ENCODE results near the gene CNOT2.

The CNOT2 gene

DNA sequence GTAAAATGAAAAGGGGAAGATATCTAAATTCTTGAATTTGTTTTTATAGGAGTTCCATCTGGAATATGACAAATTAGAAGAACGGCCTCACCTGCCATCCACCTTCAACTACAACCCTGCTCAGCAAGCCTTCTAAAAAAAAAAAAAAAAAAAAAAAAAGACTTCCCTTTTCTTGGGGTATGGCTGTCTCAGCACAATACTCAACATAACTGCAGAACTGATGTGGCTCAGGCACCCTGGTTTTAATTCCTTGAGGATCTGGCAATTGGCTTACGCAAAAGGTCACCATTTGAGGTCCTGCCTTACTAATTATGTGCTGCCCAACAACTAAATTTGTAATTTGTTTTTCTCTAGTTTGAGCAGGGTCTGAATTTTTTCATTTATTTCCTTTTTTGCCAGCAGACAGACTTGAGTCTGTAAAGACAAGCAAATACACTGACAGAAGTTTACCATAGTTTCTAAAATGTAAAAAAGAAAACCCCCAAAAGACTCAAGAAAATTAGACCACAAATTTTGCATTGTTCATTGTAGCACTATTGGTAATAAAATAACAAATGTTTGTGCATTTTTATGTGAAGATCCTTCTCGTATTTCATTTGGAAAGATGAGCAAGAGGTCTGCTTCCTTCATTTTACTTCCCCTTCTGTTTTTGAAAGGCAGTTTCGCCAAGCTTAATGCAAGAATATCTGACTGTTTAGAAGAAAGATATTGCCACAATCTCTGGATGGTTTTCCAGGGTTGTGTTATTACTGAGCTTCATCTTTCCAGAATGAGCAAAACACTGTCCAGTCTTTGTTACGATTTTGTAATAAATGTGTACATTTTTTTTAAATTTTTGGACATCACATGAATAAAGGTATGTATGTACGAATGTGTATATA lies 110.8 kb downstream of the CNOT2 start:
- no peak for TF ChIP-seq GATA1 (IDR thresholded peaks at IDR 0.05; ENCODE audit: low read depth, low read length)
- TF ChIP-seq POLR2A (IDR thresholded peaks at IDR 0.05; ENCODE audit: low read length): no peak
- DNase-seq: no peak

- TF ChIP-seq GATA1 (IDR thresholded peaks at IDR 0.05; ENCODE audit: low read depth, low read length): no peak
- TF ChIP-seq POLR2A (IDR thresholded peaks at IDR 0.05; ENCODE audit: low read length): no peak
- no peak for DNase-seq
Measured at GRCh38 chr12:70354787-70355186, 111.6 kb downstream of the CNOT2 start.

- no peak for TF ChIP-seq GATA1 (IDR thresholded peaks at IDR 0.05; ENCODE audit: low read depth, low read length)
- TF ChIP-seq POLR2A (IDR thresholded peaks at IDR 0.05; ENCODE audit: low read length): no peak
- no peak for DNase-seq
Measured at GRCh38 chr12:70355972-70356371, 112.7 kb downstream of the CNOT2 start.

- TF ChIP-seq GATA1 (IDR thresholded peaks at IDR 0.05; ENCODE audit: low read depth, low read length) (no peak), POLR2A (IDR thresholded peaks at IDR 0.05; ENCODE audit: low read length) (no peak)
- DNase-seq: no peak
Measured at GRCh38 chr12:70359458-70360197, 116.4 kb downstream of the CNOT2 start.

DNA sequence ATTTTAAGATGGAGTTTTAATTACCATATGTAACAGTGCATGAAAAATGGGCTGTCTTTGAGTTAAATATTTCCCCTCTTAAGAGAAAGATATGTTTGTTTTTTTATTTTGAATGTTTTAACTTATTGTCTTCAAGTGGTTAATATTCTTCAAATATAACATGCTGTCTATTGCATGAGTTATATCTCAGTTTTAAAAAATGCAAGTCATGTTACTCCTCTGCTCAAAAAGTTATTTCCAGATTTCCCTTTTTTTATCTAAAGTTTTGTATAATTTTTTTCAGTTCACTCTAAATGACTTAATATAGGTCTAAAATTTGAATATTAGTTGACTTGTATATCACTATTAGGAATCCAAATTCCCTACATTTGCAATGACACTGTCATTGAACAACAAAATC lies 117.0 kb downstream of the CNOT2 start:
- TF ChIP-seq GATA1 (IDR thresholded peaks at IDR 0.05; ENCODE audit: low read depth, low read length) (no peak), POLR2A (IDR thresholded peaks at IDR 0.05; ENCODE audit: low read length) (no peak)
- DNase-seq: no peak

DNA sequence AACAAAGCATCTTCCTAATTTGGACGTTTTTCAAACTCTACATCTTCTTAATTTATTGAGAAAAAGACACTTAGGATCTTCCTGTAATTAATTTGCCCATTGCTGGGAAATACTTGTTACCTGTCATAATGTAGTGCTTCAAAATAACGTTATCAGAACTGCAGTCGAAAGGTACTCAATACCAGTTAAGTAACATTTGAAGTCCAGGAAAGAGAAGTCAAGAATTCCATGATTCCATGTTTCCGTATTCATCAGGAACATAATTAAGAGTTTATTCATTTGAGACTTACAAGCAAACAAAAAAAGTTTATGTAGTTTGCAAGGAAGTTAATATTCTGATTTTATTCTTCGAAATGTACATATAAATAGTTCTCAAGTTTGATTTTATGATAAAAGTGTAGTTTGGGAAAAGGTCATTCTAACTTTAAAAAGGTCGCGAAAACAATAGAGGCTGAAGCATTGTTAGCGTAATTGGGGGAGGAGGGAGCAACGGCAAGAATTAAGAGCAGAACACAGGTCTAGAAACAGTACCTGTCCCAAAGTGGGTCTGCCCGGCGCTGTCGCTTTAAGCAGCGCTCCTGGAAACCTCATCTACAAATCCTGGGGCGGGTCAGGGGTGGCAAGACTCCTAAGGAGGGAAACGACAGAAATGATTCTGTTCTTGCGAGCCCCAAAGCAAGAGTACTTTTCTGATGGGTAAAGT lies 121.6 kb downstream of the CNOT2 start:
- TF ChIP-seq POLR2A (IDR thresholded peaks at IDR 0.05; ENCODE audit: low read length) (no peak), GATA1 (IDR thresholded peaks at IDR 0.05; ENCODE audit: low read depth, low read length) (no peak)

DNA sequence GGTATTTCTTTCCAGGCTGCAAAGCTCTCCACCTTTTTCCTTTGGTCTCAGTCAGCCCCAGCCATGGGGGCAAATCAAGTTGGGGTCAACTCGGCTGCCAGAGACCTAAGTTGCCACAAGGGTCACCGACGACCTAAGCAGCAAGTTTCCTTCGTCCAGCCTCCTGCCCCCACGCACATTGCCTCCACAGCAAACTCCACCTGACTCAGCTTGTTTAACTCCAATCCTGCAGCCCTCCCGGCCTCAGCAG lies 122.1 kb downstream of the CNOT2 start:
- no peak for DNase-seq
- no peak for TF ChIP-seq POLR2A (IDR thresholded peaks at IDR 0.05; ENCODE audit: low read length)
- TF ChIP-seq GATA1 (IDR thresholded peaks at IDR 0.05; ENCODE audit: low read depth, low read length): no peak

More for the DNA sequence above, 121.6 kb downstream of the CNOT2 start:
- no peak for DNase-seq

- TF ChIP-seq POLR2A (IDR thresholded peaks at IDR 0.05; ENCODE audit: low read length) (no peak), GATA1 (IDR thresholded peaks at IDR 0.05; ENCODE audit: low read depth, low read length) (no peak)
- DNase-seq: peak; percentile 51 to 52
Measured at GRCh38 chr12:70365648-70366518, 122.7 kb downstream of the CNOT2 start, which contains the start of gene KCNMB4. Gene KCNMB4, plus strand, starts transcription at chr12:70366290. Its CDS starts 445 bp downstream, at chr12:70366735.

DNA sequence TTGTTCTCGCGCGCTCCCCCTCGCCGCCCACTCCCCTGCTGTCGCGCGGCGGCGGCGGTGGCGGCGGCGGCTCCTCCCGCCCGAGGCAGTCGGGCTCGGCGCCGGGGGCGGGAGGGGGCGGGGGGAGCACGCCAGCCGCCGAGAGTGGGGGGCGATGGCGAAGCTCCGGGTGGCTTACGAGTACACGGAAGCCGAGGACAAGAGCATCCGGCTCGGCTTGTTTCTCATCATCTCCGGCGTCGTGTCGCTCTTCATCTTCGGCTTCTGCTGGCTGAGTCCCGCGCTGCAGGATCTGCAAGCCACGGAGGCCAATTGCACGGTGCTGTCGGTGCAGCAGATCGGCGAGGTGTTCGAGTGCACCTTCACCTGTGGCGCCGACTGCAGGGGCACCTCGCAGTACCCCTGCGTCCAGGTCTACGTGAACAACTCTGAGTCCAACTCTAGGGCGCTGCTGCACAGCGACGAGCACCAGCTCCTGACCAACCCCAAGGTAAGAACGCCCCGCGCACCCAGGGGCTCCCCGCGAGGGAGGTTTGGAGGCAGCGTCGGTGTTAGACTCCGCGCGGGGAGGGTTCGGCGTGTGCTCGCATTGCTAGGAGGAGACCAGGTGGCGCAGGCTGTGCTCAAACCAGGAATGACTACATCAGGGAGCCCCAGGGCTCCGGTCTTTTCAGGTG lies 123.5 kb downstream of the CNOT2 start:
- TF ChIP-seq POLR2A (IDR thresholded peaks at IDR 0.05; ENCODE audit: low read length) (no peak), GATA1 (IDR thresholded peaks at IDR 0.05; ENCODE audit: low read depth, low read length) (no peak)
- DNase-seq: peak; percentile 46 to 50

GRCh38 chr12:70367258-70368141 lies 124.3 kb downstream of the CNOT2 start:
- TF ChIP-seq GATA1 (IDR thresholded peaks at IDR 0.05; ENCODE audit: low read depth, low read length) (no peak), POLR2A (IDR thresholded peaks at IDR 0.05; ENCODE audit: low read length) (no peak)
- DNase-seq: no peak

DNA sequence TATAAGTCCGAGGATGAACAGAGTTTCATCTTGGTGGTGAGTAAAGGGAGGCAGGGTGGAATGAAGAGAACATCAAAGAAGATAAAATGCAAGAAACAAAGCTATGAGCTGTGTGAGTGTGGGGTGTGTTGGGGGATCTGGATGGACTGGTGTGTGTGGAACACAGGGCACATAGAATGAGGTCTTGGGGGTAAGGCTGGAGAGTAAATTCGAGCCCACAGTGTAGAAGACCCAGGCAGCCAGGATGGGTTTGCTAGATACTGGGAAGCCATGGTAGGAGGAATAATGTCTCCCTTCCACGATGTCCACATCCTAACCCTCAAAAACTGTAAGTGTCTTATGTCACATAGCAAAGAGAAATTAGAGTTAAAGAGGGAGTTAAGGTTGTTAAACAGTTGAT lies 129.6 kb downstream of the CNOT2 start:
- DNase-seq: no peak
- TF ChIP-seq GATA1 (IDR thresholded peaks at IDR 0.05; ENCODE audit: low read depth, low read length): no peak
- TF ChIP-seq POLR2A (IDR thresholded peaks at IDR 0.05; ENCODE audit: low read length): no peak

GRCh38 chr12:70379846-70380245 lies 136.6 kb downstream of the CNOT2 start:
- no peak for TF ChIP-seq GATA1 (IDR thresholded peaks at IDR 0.05; ENCODE audit: low read depth, low read length)
- no peak for TF ChIP-seq POLR2A (IDR thresholded peaks at IDR 0.05; ENCODE audit: low read length)
- no peak for DNase-seq

All from erythroblast (primary cell).